ENCODE results near the gene AFDN.
A peak's percentile ranks its signal among the peaks of the same experiment; 100 is the strongest.

Gene AFDN

GRCh38 chr6:167934426-167934864 lies 107.7 kb downstream of the AFDN start:
- Histone ChIP-seq H3K4me3 (ENCODE audit: low read length in 2 of 2) (no peak overlapping the region), H2BK120ac (ENCODE audit: low read depth, low read length) (no peak overlapping the region), H2BK12ac (ENCODE audit: low read length) (no peak overlapping the region), H2AFZ (ENCODE audit: low read length) (no peak overlapping the region), H3K4ac (ENCODE audit: low read length) (no peak overlapping the region), H3K4me2 (ENCODE audit: insufficient read depth, low read length, poor library complexity, severe bottlenecking) (no peak overlapping the region), H3K9me3 (replicated peaks in 1 of 2; ENCODE audit: control insufficient read depth in 2 of 2, insufficient read depth in 1 of 2, low read depth in 1 of 2, low read length in 2 of 2) (no peaks in the 10 kb centered on the region), H4K8ac (ENCODE audit: low read depth, low read length) (no peak overlapping the region), H2AK5ac (ENCODE audit: low read depth, low read length) (no peak overlapping the region), H4K91ac (ENCODE audit: low read depth, low read length, poor library complexity) (no peak overlapping the region), H3K9ac (ENCODE audit: low read depth, low read length, poor library complexity) (no peak overlapping the region), H3K27ac (replicated peaks; ENCODE audit: low read length) (peak overlapping the region; percentile 43), H3K4me1 (ENCODE audit: control insufficient read depth in 2 of 2, insufficient read depth in 1 of 2, low read depth in 1 of 2, low read length in 2 of 2) (peaks cover 0 to 13% of the 10 kb centered on the region in 2 donors), H3K14ac (ENCODE audit: low read length) (no peak overlapping the region), H3K27me3 (ENCODE audit: control insufficient read depth in 3 of 3, insufficient read depth in 3 of 3, low read depth in 1 of 3, low read length in 3 of 3) (no peaks in the 10 kb centered on the region), H2BK15ac (ENCODE audit: low read length) (no peak overlapping the region), H2BK5ac (ENCODE audit: low read length) (no peak overlapping the region), H3K79me1 (ENCODE audit: low read depth, low read length) (peaks cover 5% of the 10 kb centered on the region), H3K23ac (ENCODE audit: low read depth, low read length, poor library complexity) (no peak overlapping the region), H3K36me3 (replicated peaks in 1 of 2; ENCODE audit: control insufficient read depth in 2 of 2, insufficient read depth in 2 of 2, low read length in 2 of 2) (peaks cover 20 to 93% of the 10 kb centered on the region in 2 donors), H3K18ac (ENCODE audit: low read length) (no peak overlapping the region)
- whole genome bisulfite sequencing, 2 donors (ENCODE audit: extremely low coverage in 2 of 2, insufficient read length in 2 of 2, insufficient replicate concordance in 1 of 2): no CpG with 5 or more reads among the region's 7 CpGs
- no peak for DNase-seq (ENCODE audit: low spot score)

DNA sequence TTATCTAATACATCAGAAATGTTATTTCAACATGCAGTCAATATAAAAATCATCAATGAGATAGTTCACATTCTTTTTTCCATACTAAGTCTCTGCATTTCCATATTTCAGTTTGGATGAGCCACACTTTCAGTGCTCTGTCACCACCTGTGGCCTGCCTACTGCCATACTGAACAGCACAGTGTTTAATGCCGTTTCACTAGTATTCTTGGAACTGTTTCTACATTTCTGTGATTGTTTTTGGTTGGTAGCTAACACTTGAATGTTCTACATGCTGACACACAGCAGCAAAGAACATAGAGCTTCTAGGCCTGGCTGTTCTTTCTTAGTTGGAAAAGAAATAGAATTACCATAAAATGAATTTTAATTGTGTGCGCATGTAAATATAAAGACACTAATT lies 109.3 kb downstream of the AFDN start:
- H3K4me1 ChIP-seq (ENCODE audit: control insufficient read depth in 2 of 2, insufficient read depth in 1 of 2, low read depth in 1 of 2, low read length in 2 of 2): peaks cover 0 to 13% of the 10 kb centered on the region in 2 donors
- H2BK15ac ChIP-seq (ENCODE audit: low read length): no peak overlapping the region
- H4K8ac ChIP-seq (ENCODE audit: low read depth, low read length): no peak overlapping the region
- no peak overlapping the region for H2BK5ac ChIP-seq (ENCODE audit: low read length)
- no peak overlapping the region for H3K4ac ChIP-seq (ENCODE audit: low read length)
- WGBS, 2 donors (ENCODE audit: extremely low coverage in 2 of 2, insufficient read length in 2 of 2, insufficient replicate concordance in 1 of 2): no CpG with 5 or more reads among the region's 2 CpGs
- no peak overlapping the region for H2AFZ ChIP-seq (ENCODE audit: low read length)
- H3K9me3 ChIP-seq (replicated peaks in 1 of 2; ENCODE audit: control insufficient read depth in 2 of 2, insufficient read depth in 1 of 2, low read depth in 1 of 2, low read length in 2 of 2): no peaks in the 10 kb centered on the region
- H3K36me3 ChIP-seq (replicated peaks in 1 of 2; ENCODE audit: control insufficient read depth in 2 of 2, insufficient read depth in 2 of 2, low read length in 2 of 2): peaks cover 13 to 83% of the 10 kb centered on the region in 2 donors
- H3K9ac ChIP-seq (ENCODE audit: low read depth, low read length, poor library complexity): no peak overlapping the region
- no peak overlapping the region for H2AK5ac ChIP-seq (ENCODE audit: low read depth, low read length)
- H3K4me3 ChIP-seq (ENCODE audit: low read length in 2 of 2): no peak overlapping the region
- no peak overlapping the region for H3K4me2 ChIP-seq (ENCODE audit: insufficient read depth, low read length, poor library complexity, severe bottlenecking)
- no peak overlapping the region for H3K23ac ChIP-seq (ENCODE audit: low read depth, low read length, poor library complexity)
- H3K14ac ChIP-seq (ENCODE audit: low read length): no peak overlapping the region
- H2BK120ac ChIP-seq (ENCODE audit: low read depth, low read length): no peak overlapping the region
- no peak overlapping the region for H3K18ac ChIP-seq (ENCODE audit: low read length)
- H2BK12ac ChIP-seq (ENCODE audit: low read length): no peak overlapping the region
- no peak overlapping the region for H4K91ac ChIP-seq (ENCODE audit: low read depth, low read length, poor library complexity)
- H3K27me3 ChIP-seq (ENCODE audit: control insufficient read depth in 3 of 3, insufficient read depth in 3 of 3, low read depth in 1 of 3, low read length in 3 of 3): no peaks in the 10 kb centered on the region
- peaks cover 5% of the 10 kb centered on the region for H3K79me1 ChIP-seq (ENCODE audit: low read depth, low read length)
- H3K27ac ChIP-seq (replicated peaks; ENCODE audit: low read length): no peak overlapping the region
- no peak for DNase-seq (ENCODE audit: low spot score)

DNA sequence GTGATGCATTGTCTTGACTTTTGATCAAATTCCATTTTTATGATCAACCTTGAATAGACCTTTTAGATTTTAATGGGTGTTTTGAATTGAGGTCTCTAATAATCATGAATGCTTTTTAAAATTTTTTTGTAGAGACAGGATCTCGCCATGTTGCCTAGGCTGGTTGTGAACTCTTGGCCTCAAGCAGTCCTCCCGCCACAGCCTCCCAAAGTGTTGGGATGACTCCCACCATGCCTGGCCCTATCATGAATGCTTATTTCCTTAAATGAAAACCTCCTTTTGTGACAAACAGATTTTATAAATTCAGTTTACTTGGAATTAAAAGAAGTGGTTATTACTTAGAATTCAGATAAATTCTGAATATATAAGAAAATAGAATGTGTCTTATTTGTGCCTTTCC lies 110.6 kb downstream of the AFDN start:
- Histone ChIP-seq H3K9me3 (replicated peaks in 1 of 2; ENCODE audit: control insufficient read depth in 2 of 2, insufficient read depth in 1 of 2, low read depth in 1 of 2, low read length in 2 of 2) (no peaks in the 10 kb centered on the region), H2BK12ac (ENCODE audit: low read length) (no peak overlapping the region), H3K18ac (ENCODE audit: low read length) (no peak overlapping the region), H4K91ac (ENCODE audit: low read depth, low read length, poor library complexity) (no peak overlapping the region), H3K9ac (ENCODE audit: low read depth, low read length, poor library complexity) (no peak overlapping the region), H2BK5ac (ENCODE audit: low read length) (no peak overlapping the region), H3K27me3 (ENCODE audit: control insufficient read depth in 3 of 3, insufficient read depth in 3 of 3, low read depth in 1 of 3, low read length in 3 of 3) (no peaks in the 10 kb centered on the region), H2AFZ (ENCODE audit: low read length) (no peak overlapping the region), H2BK15ac (ENCODE audit: low read length) (no peak overlapping the region), H3K4me3 (ENCODE audit: low read length in 2 of 2) (no peak overlapping the region), H4K8ac (ENCODE audit: low read depth, low read length) (no peak overlapping the region), H3K27ac (replicated peaks; ENCODE audit: low read length) (no peak overlapping the region), H3K23ac (ENCODE audit: low read depth, low read length, poor library complexity) (no peak overlapping the region), H2AK5ac (ENCODE audit: low read depth, low read length) (no peak overlapping the region), H3K36me3 (replicated peaks in 1 of 2; ENCODE audit: control insufficient read depth in 2 of 2, insufficient read depth in 2 of 2, low read length in 2 of 2) (peaks cover 12 to 77% of the 10 kb centered on the region in 2 donors), H3K79me1 (ENCODE audit: low read depth, low read length) (peaks cover 3% of the 10 kb centered on the region), H3K4me2 (ENCODE audit: insufficient read depth, low read length, poor library complexity, severe bottlenecking) (no peak overlapping the region), H3K4me1 (ENCODE audit: control insufficient read depth in 2 of 2, insufficient read depth in 1 of 2, low read depth in 1 of 2, low read length in 2 of 2) (peaks cover 0 to 11% of the 10 kb centered on the region in 2 donors), H3K4ac (ENCODE audit: low read length) (no peak overlapping the region), H2BK120ac (ENCODE audit: low read depth, low read length) (no peak overlapping the region), H3K14ac (ENCODE audit: low read length) (no peak overlapping the region)
- no CpG with 5 or more reads among the region's 2 CpGs for WGBS, 2 donors (ENCODE audit: extremely low coverage in 2 of 2, insufficient read length in 2 of 2, insufficient replicate concordance in 1 of 2)
- DNase-seq (ENCODE audit: low spot score): no peak

DNA sequence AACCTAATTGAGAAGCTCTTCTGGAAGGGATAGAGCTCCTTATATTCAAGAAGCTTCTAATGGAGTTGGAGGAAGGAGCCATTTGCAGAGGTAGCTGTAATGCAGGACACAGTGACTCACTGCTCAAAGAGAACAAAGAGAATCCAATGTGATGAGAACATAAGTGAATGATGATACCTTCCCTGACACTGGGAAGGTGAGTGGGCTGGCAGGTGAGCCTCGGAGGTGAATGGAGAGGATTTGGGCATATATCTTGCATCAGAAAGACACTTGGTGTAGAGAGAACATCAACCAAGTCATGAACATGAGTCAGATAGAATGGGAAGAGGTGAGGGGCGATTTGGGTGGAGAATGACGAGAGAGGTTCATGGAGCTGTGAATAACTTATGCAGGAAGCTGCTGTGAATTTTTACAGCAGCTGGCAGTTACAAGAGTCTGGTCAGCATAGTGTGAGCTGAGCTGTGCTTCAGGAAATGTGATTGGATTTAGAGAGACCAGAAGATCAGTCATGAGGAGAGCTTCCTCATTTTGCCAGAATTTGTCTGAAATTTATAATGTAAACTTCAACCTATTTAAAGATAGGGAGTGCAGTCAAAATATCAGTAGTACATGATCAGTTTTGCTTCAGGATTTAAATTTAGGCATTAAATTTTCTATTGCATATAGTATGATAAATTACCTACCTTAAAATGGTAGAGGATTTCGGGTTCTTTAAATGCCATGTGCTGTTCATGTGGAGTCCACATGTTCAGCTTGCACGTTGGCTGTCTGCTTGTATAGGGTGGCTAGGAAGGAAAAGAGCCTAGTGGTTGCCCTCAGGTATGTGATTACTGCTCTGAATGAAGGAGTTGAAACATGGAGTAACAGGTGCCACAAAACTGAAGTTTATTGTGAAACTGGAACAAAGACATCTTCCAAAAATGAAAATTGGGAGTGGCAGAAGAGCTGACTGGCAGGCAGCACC lies 111.5 kb downstream of the AFDN start:
- Histone ChIP-seq H4K8ac (ENCODE audit: low read depth, low read length) (no peak overlapping the region), H2BK5ac (ENCODE audit: low read length) (no peak overlapping the region), H3K14ac (ENCODE audit: low read length) (no peak overlapping the region), H3K36me3 (replicated peaks in 1 of 2; ENCODE audit: control insufficient read depth in 2 of 2, insufficient read depth in 2 of 2, low read length in 2 of 2) (peaks cover 16 to 74% of the 10 kb centered on the region in 2 donors), H3K27ac (replicated peaks; ENCODE audit: low read length) (no peak overlapping the region), H2BK120ac (ENCODE audit: low read depth, low read length) (no peak overlapping the region), H3K4ac (ENCODE audit: low read length) (no peak overlapping the region), H3K23ac (ENCODE audit: low read depth, low read length, poor library complexity) (no peak overlapping the region), H2BK15ac (ENCODE audit: low read length) (no peak overlapping the region), H3K4me1 (ENCODE audit: control insufficient read depth in 2 of 2, insufficient read depth in 1 of 2, low read depth in 1 of 2, low read length in 2 of 2) (peaks cover 0 to 10% of the 10 kb centered on the region in 2 donors), H3K18ac (ENCODE audit: low read length) (no peak overlapping the region), H2AFZ (ENCODE audit: low read length) (no peak overlapping the region), H3K9me3 (replicated peaks in 1 of 2; ENCODE audit: control insufficient read depth in 2 of 2, insufficient read depth in 1 of 2, low read depth in 1 of 2, low read length in 2 of 2) (no peaks in the 10 kb centered on the region), H2AK5ac (ENCODE audit: low read depth, low read length) (no peak overlapping the region), H3K79me1 (ENCODE audit: low read depth, low read length) (peaks cover 3% of the 10 kb centered on the region), H3K27me3 (ENCODE audit: control insufficient read depth in 3 of 3, insufficient read depth in 3 of 3, low read depth in 1 of 3, low read length in 3 of 3) (no peaks in the 10 kb centered on the region), H3K9ac (ENCODE audit: low read depth, low read length, poor library complexity) (no peak overlapping the region), H4K91ac (ENCODE audit: low read depth, low read length, poor library complexity) (no peak overlapping the region), H3K4me2 (ENCODE audit: insufficient read depth, low read length, poor library complexity, severe bottlenecking) (no peak overlapping the region), H2BK12ac (ENCODE audit: low read length) (no peak overlapping the region), H3K4me3 (ENCODE audit: low read length in 2 of 2) (no peak overlapping the region)
- no peak for DNase-seq (ENCODE audit: low spot score)
- WGBS, 2 donors (ENCODE audit: extremely low coverage in 2 of 2, insufficient read length in 2 of 2, insufficient replicate concordance in 1 of 2): 100% methylated on average over 2 of the region's 5 CpGs; no CpG with 5 or more reads in 1 of the 2 donors

All from neuronal stem cell (in vitro differentiated cells).